ENCODE results near the gene AGA.

The AGA gene

GRCh38 chr4:177386278-177386815 is 55.9 kb downstream of the AGA start:
- no peak for DNase-seq (ENCODE audit: low spot score)

- DNase-seq (ENCODE audit: low spot score) = no peak
Observed at GRCh38 chr4:177385576-177386277, 56.5 kb downstream of the AGA start.

- DNase-seq (ENCODE audit: low spot score) = no peak
Observed at GRCh38 chr4:177384856-177385397, 57.3 kb downstream of the AGA start.

GRCh38 chr4:177381762-177382310 is 60.4 kb downstream of the AGA start:
- DNase-seq (ENCODE audit: low spot score) = no peak
